GM06990 (cell line): ENCODE measurements around the gene TMEM163.
A peak's percentile ranks its signal among the peaks of the same experiment; 100 is the strongest.
"Not testable (repeated sequence)": the region's sequence is repeated elsewhere in the genome, so short reads cannot be mapped to it uniquely, and the experiment has no call there.

Experiments
- DNase-seq: peaks from one replicate; pipeline ENCODE4 v3.0.0-alpha.2; 2011; ENCODE audit not compliant: insufficient read length; ENCODE audit errors: extremely low read depth
- H3K27me3 ChIP-seq: replicated peaks from 2 replicates; pipeline ENCODE4 v1.6.0; 2011; ENCODE audit warnings: low read length; ENCODE audit not compliant: control insufficient read depth, insufficient read depth
- H3K36me3 ChIP-seq: 2 replicates; pipeline ENCODE4 v1.5.1; 2011; ENCODE audit warnings: low read length; ENCODE audit not compliant: control insufficient read depth, insufficient read depth
- H3K4me3 ChIP-seq: replicated peaks from 2 replicates; pipeline ENCODE4 v1.5.1; 2011; ENCODE audit warnings: low read depth, mild to moderate bottlenecking, control low read depth, low read length
- CTCF ChIP-seq: IDR thresholded peaks from 2 replicates; pipeline ENCODE4 v1.5.1; 2011; ENCODE audit warnings: low read length, control low read depth, mild to moderate bottlenecking, inconsistent platforms; ENCODE audit not compliant: insufficient read depth, poor library complexity, severe bottlenecking

The TMEM163 gene

GRCh38 chr2:134659724-134660123 lies 59.1 kb downstream of the TMEM163 start:
- Histone ChIP-seq H3K27me3 (no peaks in the 10 kb centered on the region), H3K4me3 (no peak overlapping the region), H3K36me3 (no peaks in the 10 kb centered on the region)
- no peak for TF ChIP-seq CTCF
- no peak for DNase-seq

GRCh38 chr2:134657650-134658250 lies 61.0 kb downstream of the TMEM163 start:
- peak; percentile 46 for TF ChIP-seq CTCF
- H3K36me3 ChIP-seq: no peaks in the 10 kb centered on the region
- DNase-seq: no peak
- no peak overlapping the region for H3K4me3 ChIP-seq
- no peaks in the 10 kb centered on the region for H3K27me3 ChIP-seq

GRCh38 chr2:134656391-134656790 lies 62.4 kb downstream of the TMEM163 start:
- DNase-seq, H3K4me3 ChIP-seq, H3K27me3 ChIP-seq, H3K36me3 ChIP-seq: not testable (repeated sequence)

- no peak for DNase-seq
- Histone ChIP-seq H3K36me3 (no peaks in the 10 kb centered on the region), H3K27me3 (no peaks in the 10 kb centered on the region), H3K4me3 (no peak overlapping the region)
- no peak for TF ChIP-seq CTCF
Observed at GRCh38 chr2:134648586-134648985, 70.2 kb downstream of the TMEM163 start.

- H3K36me3 ChIP-seq: no peaks in the 10 kb centered on the region
- no peak for DNase-seq
- no peaks in the 10 kb centered on the region for H3K27me3 ChIP-seq
- no peak for TF ChIP-seq CTCF
- H3K4me3 ChIP-seq: no peak overlapping the region
Observed at GRCh38 chr2:134647607-134648256, 71.1 kb downstream of the TMEM163 start.

- Histone ChIP-seq H3K4me3 (no peak overlapping the region), H3K27me3 (no peaks in the 10 kb centered on the region), H3K36me3 (no peaks in the 10 kb centered on the region)
- TF ChIP-seq CTCF: no peak
- DNase-seq: no peak
Observed at GRCh38 chr2:134642938-134643337, 75.9 kb downstream of the TMEM163 start.
